ENCODE measurements around the gene COQ10A.

COQ10A gene

GRCh38 chr12:56315622-56316473, 49.1 kb downstream of the COQ10A start, which contains the start of gene CNPY2:
CNPY2 (minus strand) TSS chr12:56315988; CDS start chr12:56315217, 771 bp downstream.
- peak within 1 kb of the TSS; percentile 96 for H3K4me3 ChIP-seq (ENCODE audit: low read depth, low read length)
- TF ChIP-seq CTCF (IDR thresholded peaks at IDR 0.05; ENCODE audit: low read depth, low read length): no peak

DNA sequence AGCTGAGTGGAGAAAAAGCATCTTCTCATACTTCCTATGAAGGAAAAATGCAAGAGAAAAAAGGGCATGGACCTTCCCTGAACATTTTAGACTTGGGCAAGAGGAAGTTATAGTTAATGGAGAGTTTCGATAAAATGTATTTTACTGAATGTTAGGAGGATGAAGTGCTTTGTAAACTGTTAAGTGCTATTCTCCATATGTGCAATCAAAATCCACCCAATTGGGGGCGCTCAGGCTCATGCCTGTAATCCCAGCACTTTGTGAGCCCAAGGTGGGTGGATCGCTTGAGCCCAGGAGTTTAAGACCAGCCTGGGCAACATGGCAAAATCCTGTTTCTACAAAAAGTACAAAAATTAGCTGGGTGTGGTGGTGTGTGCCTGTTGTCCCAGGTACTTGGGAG, 50.9 kb downstream of the COQ10A start:
- no peak for TF ChIP-seq CTCF (IDR thresholded peaks at IDR 0.05; ENCODE audit: low read depth, low read length)
- no peak overlapping the region for H3K4me3 ChIP-seq (ENCODE audit: low read depth, low read length)
